K562 (cell line): ENCODE data around the gene CFAP92. TPM values are rescaled to one million over a fixed set of nuclear protein-coding genes. Genes with fewer than 3 reads are reported as not detected.

Experiments used
- ATAC-seq: fragments of 200-7000 bp; cut with Tn5 transposase; 3 replicates; pipeline ENCODE4 v1.9.1; 2020; ENCODE audit warnings: moderate library complexity
- BruUV-seq: library from RNA; stranded (reverse); fragments of 400-500 nt; replicated peaks from 2 replicates; lab custom pipeline; 2021; lab: Mats Ljungman, UMichigan
- CTCF ChIA-PET: fragments of 300-600 bp; formaldehyde crosslinking; extraction: SDS; loops from one replicate; lab custom pipeline; 2021; ENCODE audit warnings: low intra/inter-chr PET ratio; lab: Yijun Ruan, JAX
- POLR2A ChIA-PET: fragments of 300-600, 350-650 bp; sonication (Branson Sonifier 250); formaldehyde crosslinking; extraction: SDS; loops from one replicate; lab custom pipeline; 2021; ENCODE audit warnings: antibody characterized with exemption, inconsistent platforms; lab: Yijun Ruan, JAX
- DNase-seq, 4 experiments: peaks; one replicate each; pipeline versions ENCODE4 v3.0.0 to v3.0.0-alpha.2; 2011 to 2018; ENCODE audit warnings: low spot score in 3 of 4, mixed read lengths in 3 of 4; ENCODE audit errors: extremely low read depth in 1 of 4
- FAIRE-seq: peaks from 2 replicates; lab custom pipeline; 2011; peaks lifted over from hg19 to GRCh38; lab: Jason Lieb, UNC
- H2AFZ ChIP-seq: 2 replicates; pipeline ENCODE4 v1.6.0; 2011; ENCODE audit warnings: low read depth, low read length, control low read depth, inconsistent platforms
- H3K27ac ChIP-seq: fragments of 200-600 bp; 3 replicates; pipeline ENCODE4 v1.8.0; 2011; ENCODE audit warnings: low read depth, mild to moderate bottlenecking, control low read depth, inconsistent platforms, low read length, moderate library complexity, mixed read lengths; ENCODE audit errors: extremely low read depth
- H3K27me3 ChIP-seq, 2 experiments: fragments of 300-600 bp in 1 of 2; 2 replicates in 1 of 2; 3 replicates in 1 of 2; pipeline versions ENCODE4 v1.6.0 to v1.8.0; 2011; ENCODE audit warnings: inconsistent platforms in 2 of 2, low read length in 2 of 2, mild to moderate bottlenecking in 1 of 2, mixed read lengths in 1 of 2, moderate library complexity in 1 of 2; ENCODE audit not compliant: control insufficient read depth in 2 of 2, insufficient read depth in 2 of 2
- H3K36me3 ChIP-seq: fragments of 300-600 bp; 3 replicates; pipeline ENCODE4 v1.8.0; 2011; ENCODE audit warnings: mild to moderate bottlenecking, low read length, inconsistent platforms; ENCODE audit not compliant: control insufficient read depth, insufficient read depth
- H3K4me1 ChIP-seq, 2 experiments: fragments of 200-600 bp in 1 of 2; replicated peaks in 1 of 2; 2 replicates in 1 of 2; 3 replicates in 1 of 2; pipeline versions ENCODE4 v1.5.1 to v1.8.0; 2011; ENCODE audit warnings: inconsistent platforms in 2 of 2, low read length in 2 of 2, mild to moderate bottlenecking in 1 of 2, mixed read lengths in 1 of 2, moderate library complexity in 1 of 2; ENCODE audit not compliant: control insufficient read depth in 2 of 2, insufficient read depth in 2 of 2
- H3K4me2 ChIP-seq: 2 replicates; pipeline ENCODE4 v1.6.1; 2011; ENCODE audit warnings: low read length, control low read depth, inconsistent platforms, mixed read lengths; ENCODE audit not compliant: insufficient read depth
- H3K4me3 ChIP-seq: fragments of 200-600 bp; sonication (generic), shearing (Covaris generic); 2 replicates; pipeline ENCODE4 v1.5.1; 2016; ENCODE audit warnings: control low read depth, inconsistent platforms
- H3K79me2 ChIP-seq: fragments of 200-600 bp; 3 replicates; pipeline ENCODE4 v1.8.0; 2011; ENCODE audit warnings: low read length, inconsistent platforms; ENCODE audit not compliant: control insufficient read depth, insufficient read depth
- H3K9ac ChIP-seq, 2 experiments: 2 replicates each; pipeline versions ENCODE4 v1.6.0 to v1.6.1; 2011; ENCODE audit warnings: low read depth in 2 of 2, low read length in 2 of 2, control low read depth in 1 of 2, inconsistent platforms in 1 of 2, mild to moderate bottlenecking in 1 of 2, mixed read lengths in 1 of 2; ENCODE audit not compliant: insufficient read depth in 1 of 2
- H3K9me1 ChIP-seq: one replicate; pipeline ENCODE4 v1.6.0; 2011; ENCODE audit warnings: inconsistent platforms, mild to moderate bottlenecking, low read length, moderate library complexity; ENCODE audit not compliant: control insufficient read depth, insufficient read depth
- H3K9me3 ChIP-seq: replicated peaks from 2 replicates; pipeline ENCODE4 v1.5.1; 2011; ENCODE audit warnings: low read depth, low read length, inconsistent platforms; ENCODE audit not compliant: control insufficient read depth, insufficient read depth
- H4K20me1 ChIP-seq: replicated peaks from 2 replicates; pipeline ENCODE4 v1.6.1; 2011; ENCODE audit warnings: low read length, inconsistent platforms, mixed read lengths; ENCODE audit not compliant: control insufficient read depth, insufficient read depth
- ASH1L ChIP-seq: fragments of 450-650 bp; IDR thresholded peaks from 2 replicates; pipeline ENCODE4 v1.6.1; 2018; ENCODE audit warnings: borderline replicate concordance, mild to moderate bottlenecking, low read depth; ENCODE audit not compliant: partially characterized antibody
- COPS2 ChIP-seq: fragments of 450-650 bp; conservative IDR thresholded peaks from 2 replicates; pipeline ENCODE4 v1.6.1; 2016; ENCODE audit warnings: mild to moderate bottlenecking, moderate library complexity
- CTBP1 ChIP-seq: fragments of 450-650 bp; IDR thresholded peaks from 2 replicates; pipeline ENCODE4 v1.6.1; 2016; ENCODE audit warnings: borderline replicate concordance
- ETV6 ChIP-seq, 3 experiments: fragments of 150-350 bp in 1 of 3; sonication (generic) in 1 of 3; formaldehyde crosslinking in 1 of 3; IDR thresholded peaks; 2 replicates each; pipeline versions ENCODE4 v1.6.1 to v1.8.0; 2014 to 2022; ENCODE audit warnings: borderline replicate concordance in 2 of 3, low read depth in 2 of 3, antibody characterized with exemption in 1 of 3, low read length in 1 of 3, mild to moderate bottlenecking in 1 of 3, missing genetic modification reagents in 1 of 3
- MEIS2 ChIP-seq: fragments of 450-650 bp; IDR thresholded peaks from 2 replicates; pipeline ENCODE4 v1.6.1; 2014; ENCODE audit warnings: mild to moderate bottlenecking; ENCODE audit not compliant: partially characterized antibody
- POLR2B ChIP-seq: fragments of 450-650 bp; IDR thresholded peaks from 2 replicates; pipeline ENCODE4 v1.6.1; 2018; ENCODE audit warnings: low read depth; ENCODE audit not compliant: partially characterized antibody
- WGBS: fragments of 100-300 bp; shearing (Covaris generic); methylation state at CpG from one replicate; pipeline ENCODE4 v1.1.6; 2016; ENCODE audit warnings: low coverage, mixed read lengths; ENCODE audit not compliant: insufficient coverage; ENCODE audit errors: missing lambda C conversion rate; 5-methylcytosine and 5-hydroxymethylcytosine counted together
- in situ Hi-C: fragments of 300-500 bp; cut with MboI; formaldehyde crosslinking; loops from 4 replicates; pipeline ENCODE4 v1.15.0; 2018; ENCODE audit warnings: inconsistent platforms, mixed read lengths
- intact Hi-C: fragments of 100-400 bp; cut with micrococcal nuclease; formaldehyde crosslinking; loops from 2 replicates; pipeline ENCODE4 v1.14.2; 2022
- polyA plus RNA-seq, 8 experiments: library from polyadenylated mRNA; depleted of rRNA in 4 of 8; stranded (reverse) in 5 of 8; unstranded in 3 of 8; fragments of >200 nt; fragmentation: Nextera tagmentation in 2 of 8; fragmentation: Illumina TruSeq in 1 of 8; extraction: Ambion mirVana in 2 of 8; extraction: Trizol in 1 of 8; gene quantifications; 2 replicates each; pipeline versions ENCODE4 v1.2.1 to v1.2.3, GENCODE V29; 2011 to 2014; ENCODE audit warnings: inconsistent platforms in 1 of 8, missing spikeins in 1 of 8
- total RNA-seq, 7 experiments: library from RNA; depleted of rRNA in 6 of 7; stranded (reverse); fragments of >200 nt in 6 of 7; fragmentation: Illumina TruSeq in 2 of 7; extraction: Trizol in 2 of 7; gene quantifications; 2 replicates each; pipeline versions ENCODE4 v1.2.1 to v1.2.3, GENCODE V29; 2011 to 2021; ENCODE audit warnings: low replicate concordance in 1 of 7
- TF ChIP-seq, protein P1 (sequence below), 2 experiments: IDR thresholded peaks in 1 of 2; conservative IDR thresholded peaks in 1 of 2; 2 replicates each; pipeline ENCODE4 v1.6.1; 2016; ENCODE audit warnings: low read depth in 2 of 2, mild to moderate bottlenecking in 1 of 2, missing compliant biosample characterization in 1 of 2, missing genetic modification characterization in 1 of 2, moderate library complexity in 1 of 2
- TF ChIP-seq, protein P2 (sequence below): fragments of 250-450 bp; sonication (Bioruptor Pico); IDR thresholded peaks from 2 replicates; pipeline ENCODE4 v1.5.0; 2021; ENCODE audit warnings: mild to moderate bottlenecking, borderline replicate concordance

The CFAP92 gene
- total and polyA plus RNA-seq, 9 of the 15 experiments (the other 6 are each of a cell fraction or from before 2014, with no cell fraction given), result 0.06 to 0.62 (median 0.36) TPM

GRCh38 chr3:128998561-128998960, 4.7 kb upstream of the CFAP92 start:
- no peak overlapping the region for H3K4me3 ChIP-seq
- H3K9me3 ChIP-seq, result no peaks in the 10 kb centered on the region
- H3K36me3 ChIP-seq, result no peaks in the 10 kb centered on the region
- WGBS, result 7% methylated on average over 3 of the region's 3 CpGs
- no peaks in the 10 kb centered on the region for H3K79me2 ChIP-seq
- H3K9me1 ChIP-seq, result no peaks in the 10 kb centered on the region
- H3K27ac ChIP-seq, result no peak overlapping the region
- CTCF ChIA-PET, result no interaction called here
- peaks cover 4 to 22% of the 10 kb centered on the region in 2 experiments; a peak in 4 of 5 replicates for H3K4me1 ChIP-seq
- peaks cover 9 to 46% of the 10 kb centered on the region in 2 experiments; a peak in 4 of 5 replicates for H3K27me3 ChIP-seq
- DNase-seq (no peak), FAIRE-seq (no peak), ATAC-seq (no peak)
- H3K9ac ChIP-seq, result no peak overlapping the region
- intact Hi-C loops, result no loop called here
- H3K4me2 ChIP-seq, result no peak overlapping the region
- POLR2A ChIA-PET, result interaction anchor here (0.5 to 0.7 kb wide), 2 partner anchors 209 to 410 kb away, joined by 4 read pairs; no protein-coding TSS in a partner anchor
- H4K20me1 ChIP-seq, result no peaks in the 10 kb centered on the region
- TF ChIP-seq, protein P1, sequence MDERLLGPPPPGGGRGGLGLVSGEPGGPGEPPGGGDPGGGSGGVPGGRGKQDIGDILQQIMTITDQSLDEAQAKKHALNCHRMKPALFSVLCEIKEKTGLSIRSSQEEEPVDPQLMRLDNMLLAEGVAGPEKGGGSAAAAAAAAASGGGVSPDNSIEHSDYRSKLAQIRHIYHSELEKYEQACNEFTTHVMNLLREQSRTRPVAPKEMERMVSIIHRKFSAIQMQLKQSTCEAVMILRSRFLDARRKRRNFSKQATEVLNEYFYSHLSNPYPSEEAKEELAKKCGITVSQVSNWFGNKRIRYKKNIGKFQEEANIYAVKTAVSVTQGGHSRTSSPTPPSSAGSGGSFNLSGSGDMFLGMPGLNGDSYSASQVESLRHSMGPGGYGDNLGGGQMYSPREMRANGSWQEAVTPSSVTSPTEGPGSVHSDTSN (CRISPR knock-in tag; IDR thresholded peaks at IDR 0.05; ENCODE audit: low read depth), result no peak
- TF ChIP-seq, protein P1 (tag; conservative IDR thresholded peaks at IDR 0.05; ENCODE audit: low read depth), result peak; percentile 37; the same call in 1 of the 2 replicates
- no peak for TF ChIP-seq COPS2
- TF ChIP-seq ETV6 (IDR thresholded peaks at IDR 0.05; ENCODE audit: borderline replicate concordance in 1 of 2, low read depth in 2 of 2, low read length in 1 of 2), result no peak
- TF ChIP-seq ETV6 (CRISPR knock-in tag; IDR thresholded peaks at IDR 0.05; ENCODE audit: borderline replicate concordance), result no peak
- TF ChIP-seq MEIS2, result peak; percentile 39
- TF ChIP-seq, protein P2, sequence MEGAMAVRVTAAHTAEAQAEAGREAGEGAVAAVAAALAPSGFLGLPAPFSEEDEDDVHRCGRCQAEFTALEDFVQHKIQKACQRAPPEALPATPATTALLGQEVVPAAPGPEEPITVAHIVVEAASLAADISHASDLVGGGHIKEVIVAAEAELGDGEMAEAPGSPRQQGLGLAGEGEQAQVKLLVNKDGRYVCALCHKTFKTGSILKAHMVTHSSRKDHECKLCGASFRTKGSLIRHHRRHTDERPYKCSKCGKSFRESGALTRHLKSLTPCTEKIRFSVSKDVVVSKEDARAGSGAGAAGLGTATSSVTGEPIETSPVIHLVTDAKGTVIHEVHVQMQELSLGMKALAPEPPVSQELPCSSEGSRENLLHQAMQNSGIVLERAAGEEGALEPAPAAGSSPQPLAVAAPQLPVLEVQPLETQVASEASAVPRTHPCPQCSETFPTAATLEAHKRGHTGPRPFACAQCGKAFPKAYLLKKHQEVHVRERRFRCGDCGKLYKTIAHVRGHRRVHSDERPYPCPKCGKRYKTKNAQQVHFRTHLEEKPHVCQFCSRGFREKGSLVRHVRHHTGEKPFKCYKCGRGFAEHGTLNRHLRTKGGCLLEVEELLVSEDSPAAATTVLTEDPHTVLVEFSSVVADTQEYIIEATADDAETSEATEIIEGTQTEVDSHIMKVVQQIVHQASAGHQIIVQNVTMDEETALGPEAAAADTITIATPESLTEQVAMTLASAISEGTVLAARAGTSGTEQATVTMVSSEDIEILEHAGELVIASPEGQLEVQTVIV (CRISPR knock-in tag), result no peak
- TF ChIP-seq CTBP1, result no peak
- no peak for TF ChIP-seq ASH1L
- TF ChIP-seq POLR2B, result no peak
- TF ChIP-seq, all 486 proteins: peak for 2
- 0 out of 2 replicates have a peak overlapping the region, but pooled peaks have one; percentile 9 for H2AFZ ChIP-seq
- in situ Hi-C loops, result no loop called here
- BruUV-seq, result no TSS peak
